Measurements from ENCODE around the gene MYLK2. TPM values are rescaled to one million over a fixed set of nuclear protein-coding genes. Genes with fewer than 3 reads are reported as not detected.

Gene MYLK2
- polyA plus RNA-seq, 1 donor (not counting 4 experiments of a cell fraction or from before 2014, with no cell fraction given) = 0.05 TPM

- H3K4me1 ChIP-seq (ENCODE audit: control insufficient read depth, extremely low read depth, insufficient read depth, low read length) = peaks cover 9% of the 10 kb centered on the region
- no peak for TF ChIP-seq EZH2 (IDR thresholded peaks at IDR 0.05; ENCODE audit: low read length)
- TF ChIP-seq CTCF (optimal IDR thresholded peaks at IDR 0.05 in 1 of 3, IDR thresholded peaks at IDR 0.05 in 1 of 3, conservative IDR thresholded peaks at IDR 0.05 in 1 of 3; ENCODE audit: extremely low read depth in 1 of 3, insufficient read depth in 2 of 3, low read length in 3 of 3) = no peak
- dilution Hi-C loops (cut with MboI; ENCODE audit: extremely low pct_ligation_motif_present, low sequenced_read_pairs) = no loop called here
- H3K9me3 ChIP-seq (ENCODE audit: control insufficient read depth, low read depth, low read length) = no peaks in the 10 kb centered on the region
- no peak overlapping the region for H2AFZ ChIP-seq (ENCODE audit: control insufficient read depth, low read length)
- H3K4me2 ChIP-seq (ENCODE audit: control insufficient read depth, extremely low read depth, insufficient read depth, low read depth, low read length) = no peak overlapping the region
- H3K9me1 ChIP-seq (ENCODE audit: control insufficient read depth, extremely low read depth, insufficient read depth, low read length) = peaks cover 3% of the 10 kb centered on the region
- no peaks in the 10 kb centered on the region for H3K36me3 ChIP-seq (ENCODE audit: control insufficient read depth in 2 of 2, extremely low read depth in 1 of 2, insufficient read depth in 2 of 2, low read length in 2 of 2)
- H3K4me3 ChIP-seq (ENCODE audit: control insufficient read depth in 2 of 3, extremely low read depth in 1 of 3, insufficient read depth in 2 of 3, low read depth in 1 of 3, low read length in 3 of 3) = no peak overlapping the region
- H3K79me2 ChIP-seq (ENCODE audit: control insufficient read depth, insufficient read depth, low read length) = no peaks in the 10 kb centered on the region
- DNase-seq (ENCODE audit: low read depth, low spot score) (no peak), FAIRE-seq (no peak)
- H3K27me3 ChIP-seq (ENCODE audit: control insufficient read depth, extremely low read depth, insufficient read depth, low read length) = peaks cover 47% of the 10 kb centered on the region
- H3K27ac ChIP-seq (ENCODE audit: control insufficient read depth, insufficient read depth, low read length) = no peak overlapping the region
- H4K20me1 ChIP-seq (ENCODE audit: control insufficient read depth, extremely low read depth, insufficient read depth, low read length) = peaks cover 3% of the 10 kb centered on the region
- H3K9ac ChIP-seq (ENCODE audit: control insufficient read depth, extremely low read depth, insufficient read depth, low read length) = no peak overlapping the region
These were observed 20.8 kb downstream of the MYLK2 start for GRCh38 chr20:31839782-31840487.

- no peak overlapping the region for H2AFZ ChIP-seq (ENCODE audit: control insufficient read depth, low read length)
- no peak overlapping the region for H3K4me2 ChIP-seq (ENCODE audit: control insufficient read depth, extremely low read depth, insufficient read depth, low read depth, low read length)
- TF ChIP-seq EZH2 (IDR thresholded peaks at IDR 0.05; ENCODE audit: low read length) = no peak
- TF ChIP-seq CTCF (optimal IDR thresholded peaks at IDR 0.05 in 1 of 3, IDR thresholded peaks at IDR 0.05 in 1 of 3, conservative IDR thresholded peaks at IDR 0.05 in 1 of 3; ENCODE audit: extremely low read depth in 1 of 3, insufficient read depth in 2 of 3, low read length in 3 of 3) = no peak
- DNase-seq (ENCODE audit: low read depth, low spot score) (no peak), FAIRE-seq (no peak)
- H3K79me2 ChIP-seq (ENCODE audit: control insufficient read depth, insufficient read depth, low read length) = no peaks in the 10 kb centered on the region
- H3K27ac ChIP-seq (ENCODE audit: control insufficient read depth, insufficient read depth, low read length) = no peak overlapping the region
- dilution Hi-C loops (cut with MboI; ENCODE audit: extremely low pct_ligation_motif_present, low sequenced_read_pairs) = no loop called here
- H3K4me1 ChIP-seq (ENCODE audit: control insufficient read depth, extremely low read depth, insufficient read depth, low read length) = peaks cover 4% of the 10 kb centered on the region
- peaks cover 47% of the 10 kb centered on the region for H3K27me3 ChIP-seq (ENCODE audit: control insufficient read depth, extremely low read depth, insufficient read depth, low read length)
- no peaks in the 10 kb centered on the region for H3K36me3 ChIP-seq (ENCODE audit: control insufficient read depth in 2 of 2, extremely low read depth in 1 of 2, insufficient read depth in 2 of 2, low read length in 2 of 2)
- H4K20me1 ChIP-seq (ENCODE audit: control insufficient read depth, extremely low read depth, insufficient read depth, low read length) = peaks cover 3% of the 10 kb centered on the region
- no peaks in the 10 kb centered on the region for H3K9me3 ChIP-seq (ENCODE audit: control insufficient read depth, low read depth, low read length)
- H3K4me3 ChIP-seq (ENCODE audit: control insufficient read depth in 2 of 3, extremely low read depth in 1 of 3, insufficient read depth in 2 of 3, low read depth in 1 of 3, low read length in 3 of 3) = no peak overlapping the region
- H3K9me1 ChIP-seq (ENCODE audit: control insufficient read depth, extremely low read depth, insufficient read depth, low read length) = peaks cover 3% of the 10 kb centered on the region
- H3K9ac ChIP-seq (ENCODE audit: control insufficient read depth, extremely low read depth, insufficient read depth, low read length) = no peak overlapping the region
These were observed 22.0 kb downstream of the MYLK2 start for GRCh38 chr20:31840906-31841816.

Measured in keratinocyte (primary cell).